Osteocyte (in vitro differentiated cells): Measurements from ENCODE around the gene SCN1B. TPM values are rescaled to one million over a fixed set of nuclear protein-coding genes. Genes with fewer than 3 reads are reported as not detected.

Experiments
- DNase-seq: peaks from one replicate; pipeline ENCODE4 v3.0.0; 2021; ENCODE audit warnings: mixed read lengths; ENCODE audit not compliant: unreplicated experiment; ENCODE audit errors: extremely low spot score
- H3K27ac Mint-ChIP-seq: one replicate; pipeline ENCODE4 v1.8.0; 2021; ENCODE audit warnings: mild to moderate bottlenecking, mixed read lengths; ENCODE audit not compliant: unreplicated experiment
- H3K27me3 Mint-ChIP-seq: one replicate; pipeline ENCODE4 v1.8.0; 2021; ENCODE audit warnings: mixed read lengths; ENCODE audit not compliant: unreplicated experiment
- H3K36me3 Mint-ChIP-seq: one replicate; pipeline ENCODE4 v1.8.0; 2021; ENCODE audit warnings: mixed read lengths; ENCODE audit not compliant: unreplicated experiment
- H3K4me1 Mint-ChIP-seq: one replicate; pipeline ENCODE4 v1.8.0; 2021; ENCODE audit warnings: mixed read lengths; ENCODE audit not compliant: unreplicated experiment
- H3K4me3 Mint-ChIP-seq: one replicate; pipeline ENCODE4 v1.8.0; 2021; ENCODE audit warnings: mild to moderate bottlenecking, moderate library complexity, mixed read lengths; ENCODE audit not compliant: unreplicated experiment
- H3K9me3 Mint-ChIP-seq: one replicate; pipeline ENCODE4 v1.8.0; 2021; ENCODE audit warnings: mixed read lengths; ENCODE audit not compliant: unreplicated experiment
- total RNA-seq: library from RNA; stranded (reverse); gene quantifications from 2 replicates; pipeline ENCODE4 v1.2.1, GENCODE V29; 2021
- TF ChIP-seq, protein P1 (sequence below): fragments of 200-600 bp; sonication (generic); IDR thresholded peaks from 2 replicates; pipeline ENCODE4 v1.5.0; 2021; ENCODE audit warnings: antibody characterized with exemption, mild to moderate bottlenecking, moderate library complexity

Gene SCN1B
- total RNA-seq, 1 donor from 2014 or later = 7.3 TPM

DNA sequence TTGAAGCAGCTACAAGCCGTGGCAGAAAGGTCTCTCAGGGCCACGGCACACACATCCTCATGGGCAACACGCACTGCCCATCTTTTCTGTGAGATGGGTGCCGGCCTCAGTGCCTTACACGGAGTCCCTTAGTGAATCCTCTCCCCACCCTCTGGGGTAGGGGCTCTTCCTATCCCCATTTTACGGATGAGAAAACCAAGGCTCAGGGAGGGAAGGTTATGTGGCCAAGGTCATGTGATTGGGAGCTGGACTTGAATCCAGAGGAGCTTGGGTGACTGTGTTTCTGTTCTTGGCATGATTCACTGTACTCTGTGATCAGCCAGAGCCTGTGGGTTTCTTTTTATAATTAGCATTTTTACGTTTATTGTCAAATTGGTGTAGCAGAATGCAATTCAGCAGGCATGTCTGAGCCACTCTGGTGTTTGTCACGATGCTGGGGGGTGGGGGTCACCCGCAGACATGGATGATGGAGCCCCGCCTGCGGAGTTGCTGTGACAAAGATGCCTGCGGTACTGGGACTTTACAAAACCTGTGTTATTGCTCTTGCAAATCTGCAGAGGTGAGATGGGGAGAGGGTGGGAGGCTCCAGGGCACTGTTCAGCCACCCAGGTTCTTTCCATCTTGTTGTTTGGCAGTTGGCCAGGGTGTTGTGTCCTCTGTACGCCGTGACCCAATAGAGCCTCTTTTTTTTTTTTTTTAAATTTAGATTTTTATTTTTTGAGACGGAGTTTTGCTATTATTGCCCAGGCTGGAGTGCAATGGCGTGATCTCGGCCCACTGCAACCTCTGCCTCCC is 4.5 kb downstream of the SCN1B start:
- TF ChIP-seq, protein P1, sequence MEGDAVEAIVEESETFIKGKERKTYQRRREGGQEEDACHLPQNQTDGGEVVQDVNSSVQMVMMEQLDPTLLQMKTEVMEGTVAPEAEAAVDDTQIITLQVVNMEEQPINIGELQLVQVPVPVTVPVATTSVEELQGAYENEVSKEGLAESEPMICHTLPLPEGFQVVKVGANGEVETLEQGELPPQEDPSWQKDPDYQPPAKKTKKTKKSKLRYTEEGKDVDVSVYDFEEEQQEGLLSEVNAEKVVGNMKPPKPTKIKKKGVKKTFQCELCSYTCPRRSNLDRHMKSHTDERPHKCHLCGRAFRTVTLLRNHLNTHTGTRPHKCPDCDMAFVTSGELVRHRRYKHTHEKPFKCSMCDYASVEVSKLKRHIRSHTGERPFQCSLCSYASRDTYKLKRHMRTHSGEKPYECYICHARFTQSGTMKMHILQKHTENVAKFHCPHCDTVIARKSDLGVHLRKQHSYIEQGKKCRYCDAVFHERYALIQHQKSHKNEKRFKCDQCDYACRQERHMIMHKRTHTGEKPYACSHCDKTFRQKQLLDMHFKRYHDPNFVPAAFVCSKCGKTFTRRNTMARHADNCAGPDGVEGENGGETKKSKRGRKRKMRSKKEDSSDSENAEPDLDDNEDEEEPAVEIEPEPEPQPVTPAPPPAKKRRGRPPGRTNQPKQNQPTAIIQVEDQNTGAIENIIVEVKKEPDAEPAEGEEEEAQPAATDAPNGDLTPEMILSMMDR = no peak
- Mint-ChIP-seq H3K36me3 (peaks cover 9% of the 10 kb centered on the region), H3K27me3 (no peaks in the 10 kb centered on the region)

DNA sequence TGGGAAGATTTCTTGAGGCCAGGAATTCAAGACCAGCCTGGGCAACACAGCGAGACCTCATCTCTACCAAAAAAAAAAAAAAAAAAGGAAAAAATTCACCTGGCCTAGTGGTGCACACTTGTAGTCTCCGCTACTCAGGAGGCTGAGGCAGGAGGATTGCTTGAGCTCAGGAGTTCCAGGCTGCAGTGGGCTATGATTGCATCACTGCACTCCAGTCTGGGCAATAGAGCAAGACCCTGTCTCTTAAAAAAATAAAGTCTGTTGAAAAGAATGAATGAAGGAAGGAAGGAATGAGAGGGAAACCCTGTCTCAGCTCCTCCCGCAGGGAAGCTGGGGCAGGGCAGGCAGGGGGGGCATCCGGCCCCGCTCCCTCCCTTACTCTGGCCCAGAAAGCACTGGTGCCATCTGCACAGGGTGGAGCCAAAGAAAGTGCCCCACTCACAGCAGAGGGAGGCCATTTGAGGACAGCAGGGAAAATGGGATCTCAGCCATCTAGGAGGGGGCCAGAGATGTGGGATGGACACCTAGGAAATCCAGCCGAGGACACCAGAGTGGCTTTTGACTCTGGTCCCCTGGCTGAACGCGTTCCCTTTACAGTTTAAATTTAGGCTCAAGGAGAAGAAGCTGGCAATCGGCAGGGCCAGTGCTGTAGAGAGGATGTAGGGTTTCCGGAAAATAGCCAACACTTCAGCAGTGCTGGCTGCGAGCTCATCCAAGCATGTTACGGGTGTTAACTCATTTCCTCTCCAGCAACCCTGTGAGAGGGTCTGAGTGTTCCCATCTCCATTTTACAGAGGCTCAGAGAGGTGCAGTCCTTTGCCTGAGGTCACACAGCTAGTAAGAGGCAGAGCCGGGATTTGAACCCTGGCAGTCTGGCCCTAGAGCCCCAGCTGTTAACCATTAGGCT is 7.7 kb downstream of the SCN1B start:
- TF ChIP-seq, protein P1 = no peak
- no peak overlapping the region for H3K27ac Mint-ChIP-seq
- no peaks in the 10 kb centered on the region for H3K27me3 Mint-ChIP-seq
- H3K9me3 Mint-ChIP-seq = no peaks in the 10 kb centered on the region
- no peak overlapping the region for H3K4me3 Mint-ChIP-seq
- peaks cover 9% of the 10 kb centered on the region for H3K36me3 Mint-ChIP-seq
- DNase-seq = no peak
- peaks cover 9% of the 10 kb centered on the region for H3K4me1 Mint-ChIP-seq

More for the DNA sequence above, 4.5 kb downstream of the SCN1B start:
- DNase-seq = no peak
- Mint-ChIP-seq H3K4me1 (peaks cover 13% of the 10 kb centered on the region), H3K27ac (no peak overlapping the region), H3K4me3 (no peak overlapping the region), H3K9me3 (no peaks in the 10 kb centered on the region)

- no peak for DNase-seq
- Mint-ChIP-seq H3K27me3 (no peaks in the 10 kb centered on the region), H3K4me3 (no peak overlapping the region), H3K9me3 (no peaks in the 10 kb centered on the region), H3K36me3 (peaks cover 7% of the 10 kb centered on the region), H3K27ac (no peak overlapping the region), H3K4me1 (peaks cover 9% of the 10 kb centered on the region)
- TF ChIP-seq, protein P1 = no peak
Observed at GRCh38 chr19:35038623-35039512, 8.6 kb downstream of the SCN1B start.

DNA sequence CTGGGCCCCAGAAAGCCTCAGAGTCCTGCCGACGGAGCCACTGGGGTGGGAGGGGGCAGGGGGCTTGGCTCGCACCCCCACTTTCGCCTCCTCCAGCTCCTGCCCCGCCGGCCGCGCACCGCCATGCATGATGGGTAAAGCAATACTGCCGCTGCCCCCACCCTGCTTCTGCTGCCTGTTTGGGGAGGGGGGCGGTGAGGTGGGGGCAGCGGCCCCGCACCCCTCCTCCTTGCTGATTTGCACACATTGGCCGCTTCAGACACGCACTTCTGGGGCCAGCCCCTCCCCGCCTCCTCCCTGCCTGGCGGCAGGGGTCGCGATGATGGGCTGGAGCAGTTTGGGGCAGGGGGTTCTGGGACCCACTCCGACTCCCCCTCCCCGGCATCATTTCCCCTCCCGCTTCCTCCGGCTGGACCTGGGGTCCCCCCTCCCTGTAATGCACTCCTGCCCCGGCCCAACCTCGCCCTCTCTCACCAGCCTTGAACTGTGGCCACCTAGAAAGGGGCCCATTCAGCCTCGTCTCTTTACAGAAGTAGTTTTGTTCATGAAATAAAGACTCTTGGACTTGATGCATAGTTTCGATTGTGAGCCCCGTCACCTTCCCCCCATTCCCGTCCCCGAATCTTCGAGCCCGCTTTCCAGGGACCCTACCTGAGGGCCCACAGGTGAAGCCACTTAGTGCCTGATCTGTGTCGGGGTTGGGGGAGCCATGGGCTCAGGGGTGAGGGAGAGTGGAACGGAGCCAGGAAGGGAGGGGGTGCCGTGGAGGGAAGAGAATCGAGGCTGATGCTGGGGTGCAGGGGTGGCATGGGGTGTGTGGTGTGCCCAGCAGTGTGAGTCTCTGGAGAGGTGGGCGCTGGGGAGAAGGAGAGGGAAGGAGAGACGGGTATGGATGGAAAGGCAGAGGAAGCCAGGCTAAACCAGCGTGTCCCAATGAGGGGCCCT is 9.9 kb downstream of the SCN1B start:
- Mint-ChIP-seq H3K27ac (no peak overlapping the region), H3K27me3 (no peaks in the 10 kb centered on the region), H3K36me3 (no peaks in the 10 kb centered on the region), H3K9me3 (no peaks in the 10 kb centered on the region), H3K4me1 (peaks cover 9% of the 10 kb centered on the region), H3K4me3 (no peak overlapping the region)
- TF ChIP-seq, protein P1 = no peak
- no peak for DNase-seq
